ENCODE data around the gene MYH7.

DNA sequence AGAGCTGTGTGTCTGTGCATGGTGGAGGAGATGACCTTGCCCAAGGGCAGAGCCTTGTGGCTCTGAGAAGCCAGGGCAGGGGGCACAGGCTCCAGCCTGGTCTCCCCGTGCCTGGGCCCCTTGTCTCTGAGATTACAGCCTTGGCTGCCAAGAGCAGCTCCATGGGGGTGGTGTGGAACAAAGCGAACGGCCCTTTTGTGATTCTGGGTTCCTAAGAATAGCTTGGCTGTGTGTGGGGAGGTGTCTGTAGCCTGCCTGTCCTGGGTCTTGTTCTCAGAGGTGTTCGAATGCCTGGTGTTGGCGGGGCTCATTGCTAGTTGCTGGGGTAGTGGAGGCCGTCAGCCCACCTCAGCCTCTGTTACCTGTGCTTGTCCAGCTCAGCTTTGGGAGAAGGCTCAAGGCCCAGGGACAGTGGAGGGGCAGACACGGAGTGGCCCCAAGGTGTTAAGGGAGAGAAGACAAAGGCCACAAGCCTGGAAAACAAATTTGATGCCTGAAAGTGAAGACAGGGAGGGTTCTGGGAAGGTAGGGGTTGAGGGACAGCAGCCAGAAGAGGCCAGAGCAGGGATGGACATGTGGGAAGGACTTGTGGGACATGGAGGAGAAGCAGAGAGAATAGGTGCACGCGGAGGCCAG lies 7.4 kb upstream of the MYH7 start:
- TF ChIP-seq, protein P1, sequence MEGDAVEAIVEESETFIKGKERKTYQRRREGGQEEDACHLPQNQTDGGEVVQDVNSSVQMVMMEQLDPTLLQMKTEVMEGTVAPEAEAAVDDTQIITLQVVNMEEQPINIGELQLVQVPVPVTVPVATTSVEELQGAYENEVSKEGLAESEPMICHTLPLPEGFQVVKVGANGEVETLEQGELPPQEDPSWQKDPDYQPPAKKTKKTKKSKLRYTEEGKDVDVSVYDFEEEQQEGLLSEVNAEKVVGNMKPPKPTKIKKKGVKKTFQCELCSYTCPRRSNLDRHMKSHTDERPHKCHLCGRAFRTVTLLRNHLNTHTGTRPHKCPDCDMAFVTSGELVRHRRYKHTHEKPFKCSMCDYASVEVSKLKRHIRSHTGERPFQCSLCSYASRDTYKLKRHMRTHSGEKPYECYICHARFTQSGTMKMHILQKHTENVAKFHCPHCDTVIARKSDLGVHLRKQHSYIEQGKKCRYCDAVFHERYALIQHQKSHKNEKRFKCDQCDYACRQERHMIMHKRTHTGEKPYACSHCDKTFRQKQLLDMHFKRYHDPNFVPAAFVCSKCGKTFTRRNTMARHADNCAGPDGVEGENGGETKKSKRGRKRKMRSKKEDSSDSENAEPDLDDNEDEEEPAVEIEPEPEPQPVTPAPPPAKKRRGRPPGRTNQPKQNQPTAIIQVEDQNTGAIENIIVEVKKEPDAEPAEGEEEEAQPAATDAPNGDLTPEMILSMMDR (IDR thresholded peaks at IDR 0.05; ENCODE audit: insufficient read depth, low read depth, low read length): no peak
- TF ChIP-seq EZH2 (IDR thresholded peaks at IDR 0.05; ENCODE audit: insufficient read depth, low read length): no peak

All from astrocyte (in vitro differentiated cells and primary cell).